HG03103 (cell line): ENCODE data around the gene ADAMTS3.
"Not testable (repeated sequence)": the region's sequence is repeated elsewhere in the genome, so short reads cannot be mapped to it uniquely, and the experiment has no call there.

Source experiments
- ATAC-seq: cut with Tn5 transposase; IDR thresholded peaks from one replicate; pipeline ENCODE4 v1.9.1; 2021; ENCODE audit warnings: low read depth; ENCODE audit not compliant: unreplicated experiment

Gene ADAMTS3

DNA sequence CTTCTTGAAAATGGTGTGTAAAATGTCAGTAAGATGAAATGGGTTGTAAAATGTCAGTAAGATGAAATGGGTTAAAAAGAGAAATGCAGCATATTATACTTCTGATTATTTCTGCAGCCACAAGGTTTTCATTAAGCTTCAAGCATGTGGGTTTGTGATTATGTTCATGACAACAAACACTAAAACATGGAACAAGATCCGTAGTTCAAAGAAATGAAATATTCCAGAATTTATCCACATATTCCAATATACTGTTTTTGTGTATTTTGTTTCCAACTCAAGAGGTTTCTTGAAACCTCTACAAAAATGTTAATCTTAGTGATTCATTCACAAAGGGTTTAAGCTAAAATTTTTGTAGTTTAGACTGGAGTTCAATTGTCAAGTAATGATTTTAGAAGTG is 84.0 kb downstream of the ADAMTS3 start:
- no peak for ATAC-seq

DNA sequence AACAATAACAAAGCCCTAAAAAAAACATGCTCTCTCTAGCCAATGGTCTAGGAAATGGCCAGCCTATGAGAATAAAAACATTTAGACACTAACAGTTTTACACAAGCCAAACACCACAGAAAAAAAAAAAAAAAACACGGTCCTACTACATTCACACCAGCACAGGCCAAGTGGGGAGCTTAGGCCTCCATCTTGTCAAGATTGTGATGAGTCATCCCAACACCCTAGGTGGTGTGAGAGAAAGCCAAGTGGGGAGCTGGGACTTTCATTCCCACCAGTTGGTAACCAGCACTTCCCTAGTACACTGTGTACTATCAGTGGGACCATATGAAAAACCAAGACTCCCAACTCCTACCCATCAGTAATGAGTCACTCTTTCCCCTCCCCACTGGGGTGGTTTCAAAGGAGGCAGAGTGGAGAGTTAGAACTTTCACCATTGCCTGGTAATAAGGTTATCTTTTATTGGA is 95.6 kb downstream of the ADAMTS3 start:
- no peak for ATAC-seq

GRCh38 chr4:72471816-72472215 is 97.2 kb downstream of the ADAMTS3 start:
- no peak for ATAC-seq

DNA sequence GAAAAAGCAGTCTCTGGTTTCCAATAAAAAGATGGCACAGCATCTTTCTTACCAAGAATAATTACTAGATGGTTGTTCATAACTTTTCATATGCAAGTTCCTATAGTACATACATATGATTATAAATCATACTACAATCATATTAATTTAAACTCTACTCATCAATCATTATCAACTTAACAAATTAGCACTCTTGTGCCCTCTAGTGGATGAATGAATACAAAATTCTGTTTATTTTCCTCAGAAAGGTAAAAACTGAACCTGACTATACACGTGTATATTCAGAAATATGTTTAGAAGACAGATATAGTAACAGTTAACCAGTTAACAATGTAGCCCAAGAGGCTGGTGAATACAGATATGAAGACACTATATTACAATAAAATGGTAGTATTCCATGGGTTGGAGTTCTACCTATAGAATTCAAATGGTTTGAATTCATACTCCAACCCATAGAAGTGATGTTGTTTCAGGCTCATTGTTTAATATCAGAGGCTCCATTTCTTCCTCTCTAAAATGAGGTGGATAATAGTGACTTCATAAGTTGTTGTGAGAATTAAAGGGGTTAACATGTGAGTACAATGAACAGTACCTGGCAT is 100.0 kb downstream of the ADAMTS3 start:
- ATAC-seq = no peak

GRCh38 chr4:72467633-72468032 is 101.4 kb downstream of the ADAMTS3 start:
- no peak for ATAC-seq

- ATAC-seq = no peak
Observed at GRCh38 chr4:72463724-72464123, 105.3 kb downstream of the ADAMTS3 start.

DNA sequence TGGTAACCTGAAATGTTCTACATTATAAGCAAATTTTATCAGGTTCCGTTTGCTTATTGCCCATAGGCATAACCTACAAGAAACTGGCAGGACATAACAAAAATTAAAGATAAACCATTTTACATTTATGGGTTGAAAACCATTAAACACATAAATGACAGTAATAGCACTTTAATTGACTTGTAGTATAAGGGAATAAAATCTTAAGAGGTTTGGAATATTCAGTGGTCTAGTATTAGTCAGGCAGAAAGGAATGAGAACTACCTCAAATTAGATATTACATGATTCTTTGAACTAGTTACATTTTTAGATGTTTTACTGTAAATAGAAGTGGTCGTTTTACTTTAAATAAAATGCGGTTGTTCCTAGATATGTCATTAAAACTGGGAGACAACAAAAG is 111.9 kb downstream of the ADAMTS3 start:
- no peak for ATAC-seq

GRCh38 chr4:72451349-72451748 is 117.7 kb downstream of the ADAMTS3 start:
- no peak for ATAC-seq

DNA sequence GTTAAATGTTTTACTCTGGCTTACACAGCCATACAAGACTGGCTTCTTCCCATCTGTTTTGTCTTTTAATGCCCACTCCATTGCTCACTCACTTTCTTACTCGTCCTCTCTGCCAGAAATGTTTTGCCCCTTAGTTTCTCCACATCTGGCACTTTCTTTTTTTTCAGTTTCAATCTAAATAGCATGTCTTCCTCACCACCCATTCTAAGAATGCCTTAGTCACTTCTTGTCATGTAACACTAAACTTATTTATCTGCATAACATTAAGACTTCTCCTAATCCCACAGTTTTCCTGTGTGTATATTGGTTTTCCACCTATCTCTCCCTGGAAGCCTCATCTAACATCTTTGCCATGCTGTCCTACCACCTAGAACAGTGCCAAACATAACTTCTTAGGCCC is 119.3 kb downstream of the ADAMTS3 start:
- no peak for ATAC-seq

GRCh38 chr4:72448231-72448630 is 120.8 kb downstream of the ADAMTS3 start:
- ATAC-seq = no peak

GRCh38 chr4:72446353-72447055 is 122.5 kb downstream of the ADAMTS3 start:
- no peak for ATAC-seq

DNA sequence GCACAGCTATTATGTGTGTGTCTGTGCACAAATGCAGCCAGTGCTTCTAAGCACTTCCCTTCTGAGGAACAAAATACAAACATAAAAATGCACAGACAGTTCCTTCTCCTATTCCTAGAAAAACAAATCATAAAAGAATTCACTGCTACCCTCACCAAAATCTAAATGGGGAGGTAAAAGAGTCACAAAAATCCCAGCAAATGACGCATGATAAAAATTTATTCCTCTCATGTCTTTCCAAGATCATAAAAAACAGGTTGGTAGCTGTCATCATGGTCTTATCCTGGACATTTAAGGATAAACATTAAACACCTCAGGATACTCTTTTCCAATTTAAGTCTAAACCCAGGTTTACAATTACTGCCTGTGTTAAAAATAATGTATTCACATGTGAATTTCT is 124.9 kb downstream of the ADAMTS3 start:
- no peak for ATAC-seq

- ATAC-seq = no peak
Observed at GRCh38 chr4:72442715-72443114, 126.3 kb downstream of the ADAMTS3 start.

DNA sequence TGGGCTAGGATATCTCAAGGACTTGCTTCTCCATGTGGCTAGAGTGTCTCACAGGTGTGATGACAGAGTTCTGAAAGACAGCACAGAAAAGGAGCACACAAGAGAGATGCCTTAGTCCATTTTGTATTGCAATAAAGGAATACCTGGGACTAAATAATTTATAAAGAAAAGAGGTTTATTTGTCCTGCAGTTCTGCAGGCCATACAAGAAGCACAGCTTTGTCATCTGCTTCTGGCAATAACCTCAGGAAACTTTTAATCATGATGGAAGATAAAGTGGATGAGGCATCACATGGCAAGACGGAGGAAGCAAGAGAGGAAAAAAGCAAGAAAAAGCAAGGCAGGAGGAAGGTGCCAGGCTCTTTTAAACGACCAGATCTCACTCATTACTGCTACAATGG is 126.9 kb downstream of the ADAMTS3 start:
- no peak for ATAC-seq

- ATAC-seq = no peak
Observed at GRCh38 chr4:72440386-72440785, 128.6 kb downstream of the ADAMTS3 start.

DNA sequence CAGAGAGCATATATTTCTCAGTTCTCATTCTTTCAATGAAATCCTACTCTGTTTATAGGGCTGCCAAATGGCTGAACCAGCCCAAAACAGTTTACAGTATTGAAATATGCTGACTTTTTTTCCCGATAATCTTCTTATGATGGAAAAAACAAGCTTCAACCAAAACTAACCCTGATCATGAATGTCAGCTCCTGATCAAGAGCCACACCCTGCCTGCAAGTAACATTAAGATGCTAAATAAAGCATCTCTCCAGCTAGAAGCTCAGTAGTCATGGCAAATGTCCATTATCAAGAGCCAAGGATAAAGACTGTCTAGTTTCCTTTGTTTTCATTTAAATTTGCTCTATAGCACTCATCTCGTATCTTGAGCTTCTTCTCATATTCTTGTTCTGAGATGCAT is 136.0 kb downstream of the ADAMTS3 start:
- ATAC-seq = no peak

GRCh38 chr4:72432282-72432681 is 136.7 kb downstream of the ADAMTS3 start:
- no peak for ATAC-seq

- no peak for ATAC-seq
Observed at GRCh38 chr4:72430988-72431387, 138.0 kb downstream of the ADAMTS3 start.

DNA sequence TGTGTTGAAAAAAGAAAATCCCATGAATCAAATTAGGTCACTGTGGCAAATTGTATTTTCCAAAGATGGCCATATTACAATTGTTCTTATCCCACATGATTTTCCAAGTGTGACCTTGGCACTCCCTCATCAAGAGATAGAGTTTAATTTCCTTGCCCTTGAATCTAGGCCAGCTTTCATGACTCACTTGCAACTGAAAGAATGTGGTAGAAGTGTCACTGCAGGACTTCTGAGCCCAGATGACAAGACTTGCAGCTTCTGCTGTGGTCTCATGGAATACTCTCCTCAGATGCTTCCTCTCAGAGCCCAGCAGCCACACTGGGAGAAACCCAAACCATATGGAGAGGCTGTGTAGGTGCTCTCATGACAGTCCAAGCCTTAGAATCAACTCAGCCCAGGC is 139.0 kb downstream of the ADAMTS3 start:
- no peak for ATAC-seq

DNA sequence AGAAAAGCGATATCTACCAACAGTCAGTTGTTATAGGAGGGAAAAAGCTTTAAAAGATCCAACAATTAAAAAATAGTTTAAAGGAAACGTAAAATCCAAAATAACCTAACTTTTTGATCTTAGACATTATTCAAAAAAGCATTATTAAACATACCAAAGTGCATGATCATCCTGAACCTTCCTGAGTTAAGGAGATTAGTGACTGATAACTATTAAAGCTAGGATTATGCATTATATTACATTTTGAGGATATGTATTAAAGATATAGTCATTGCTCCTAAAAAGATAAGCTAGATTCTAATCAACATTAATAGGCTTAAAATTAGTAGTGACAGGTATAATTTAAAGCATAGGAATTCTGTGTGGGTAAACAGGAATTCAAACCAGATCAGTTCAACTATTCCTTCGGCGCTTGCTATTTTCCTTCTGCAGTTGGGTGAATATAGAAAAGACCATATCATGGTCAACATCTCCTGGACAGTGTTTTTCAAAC is 139.6 kb downstream of the ADAMTS3 start:
- ATAC-seq = no peak

DNA sequence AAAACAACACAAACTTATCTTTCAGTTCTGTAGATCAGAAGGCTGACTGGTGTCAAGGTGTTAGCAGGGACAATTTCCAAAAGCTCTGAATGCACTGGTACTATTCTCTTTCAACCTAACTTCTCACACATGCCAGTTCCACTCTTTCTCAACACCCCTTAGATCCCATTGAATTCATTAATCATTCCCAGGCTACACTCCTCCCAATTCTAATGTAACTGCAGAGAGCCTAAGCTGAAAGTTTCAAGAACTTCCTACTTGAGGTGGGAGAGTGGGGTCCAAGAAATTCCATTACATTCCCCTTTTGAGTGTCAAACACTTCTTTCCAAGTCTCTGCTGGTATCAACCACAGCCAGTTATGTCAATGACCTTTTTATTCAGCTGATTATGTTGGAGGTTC is 142.0 kb downstream of the ADAMTS3 start:
- no peak for ATAC-seq

GRCh38 chr4:72425908-72426307 is 143.1 kb downstream of the ADAMTS3 start:
- ATAC-seq = not testable (repeated sequence)
